ENCODE data around the gene FBRSL1.

Gene FBRSL1

DNA sequence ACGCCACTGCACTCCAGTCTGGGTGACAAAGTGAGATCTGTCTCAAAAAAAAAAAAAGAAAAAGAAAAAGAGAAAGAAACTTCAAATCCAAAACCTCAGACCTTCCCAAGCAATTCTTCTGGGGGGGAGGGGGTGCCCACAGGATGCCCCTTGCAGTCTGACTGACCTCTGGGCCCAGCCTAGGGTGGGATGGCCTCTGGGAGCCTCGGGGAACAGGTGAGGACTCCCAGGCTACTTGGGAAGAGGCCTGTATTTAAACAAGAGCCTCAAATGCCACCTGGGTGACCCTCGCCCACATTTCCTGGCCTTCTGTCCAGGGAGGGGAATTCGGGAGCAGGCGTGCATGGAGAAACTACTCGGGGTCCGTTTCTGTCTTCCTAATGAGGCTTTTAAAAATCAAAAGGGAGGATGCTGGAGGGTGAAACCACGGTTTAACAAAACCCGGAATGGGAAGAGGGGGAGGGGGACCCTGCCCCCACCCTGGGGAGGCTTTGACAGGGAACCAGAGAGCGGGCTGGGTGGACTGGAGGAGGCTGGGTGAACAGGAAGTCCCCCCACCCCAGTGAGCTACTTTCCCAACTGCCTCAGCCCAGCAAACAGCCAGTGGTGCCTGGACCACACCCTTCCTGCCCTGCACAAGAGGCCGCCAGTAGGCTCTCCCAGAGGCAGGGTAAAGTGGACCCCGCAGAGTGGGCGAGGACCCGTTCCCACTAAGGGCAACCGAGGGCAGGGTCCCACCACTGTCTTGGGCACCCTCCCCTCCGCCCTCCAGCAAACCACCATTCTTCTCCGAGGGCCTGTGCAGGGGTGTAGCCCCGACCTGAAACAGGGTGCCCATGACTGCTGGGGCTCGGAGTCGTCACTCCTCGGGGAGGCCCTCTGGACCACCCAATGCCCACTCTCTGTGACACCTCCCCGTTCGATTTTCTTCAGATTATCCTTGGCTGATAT is 1.5 kb upstream of the FBRSL1 start:
- Histone ChIP-seq H3K27me3 (no peaks in the 10 kb centered on the region), H3K9me3 (replicated peaks in 1 of 11) (peaks cover 0 to 5% (median 0%) of the 10 kb centered on the region in 11 experiments; a peak in 1 of 22 replicates), H3K27ac (peak overlapping the region; percentile 71 to 97 (median 92)), H3K4me1 (peaks cover 49 to 89% (median 82%) of the 10 kb centered on the region in 10 experiments), H3K36me3 (peaks cover 0 to 13% (median 5%) of the 10 kb centered on the region in 11 experiments; a peak in 7 of 22 replicates), H3K9ac (peak overlapping the region; percentile 80 to 89 (median 85)), H4K20me1 (peaks cover 28 to 31% (median 30%) of the 10 kb centered on the region in 11 experiments), H3K4me3 (peak overlapping the region; percentile 63 to 81 (median 70)), H3K4me2 (peak overlapping the region; percentile 89 to 99 (median 96))
- no peak for TF ChIP-seq Cebpa-rat (IDR thresholded peaks at IDR 0.05)

DNA sequence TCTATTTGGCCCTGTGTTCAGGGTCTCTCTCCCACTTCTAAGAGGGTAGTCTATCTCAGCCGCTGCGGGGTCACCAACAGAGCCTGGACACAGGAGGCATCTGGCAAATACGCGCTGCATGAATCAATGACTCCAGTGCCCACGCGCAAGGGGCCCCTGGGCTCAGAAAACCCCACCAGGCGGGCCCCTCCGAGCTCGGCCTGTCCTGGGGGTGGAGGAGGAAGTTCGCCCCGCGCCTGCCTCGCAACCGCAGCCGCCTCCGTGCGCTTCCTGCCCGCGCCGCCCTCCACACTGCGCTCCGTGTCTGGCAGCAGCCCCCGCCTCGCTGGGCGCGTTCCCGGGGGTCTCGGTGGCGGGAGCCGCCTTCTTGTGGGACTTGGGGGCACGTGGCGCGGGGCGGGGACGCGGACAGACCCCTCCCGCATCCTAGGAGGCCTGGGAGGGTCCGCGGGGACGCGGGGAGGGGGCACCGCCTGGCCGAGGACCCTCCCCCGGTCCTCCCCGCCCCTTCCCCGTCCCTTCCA is 811 bp upstream of the FBRSL1 start:
- peak overlapping the region; percentile 89 to 99 (median 96) for H3K4me2 ChIP-seq
- H3K9ac ChIP-seq = peak overlapping the region; percentile 80 to 89 (median 85)
- no peak for TF ChIP-seq Cebpa-rat (IDR thresholded peaks at IDR 0.05)
- H3K27me3 ChIP-seq = no peaks in the 10 kb centered on the region
- H3K4me3 ChIP-seq = peak overlapping the region; percentile 63 to 81 (median 70)
- H3K4me1 ChIP-seq = peaks cover 56 to 89% (median 83%) of the 10 kb centered on the region in 10 experiments
- H3K27ac ChIP-seq = peak overlapping the region; percentile 71 to 97 (median 92)
- H4K20me1 ChIP-seq = peaks cover 35 to 39% (median 38%) of the 10 kb centered on the region in 11 experiments
- peaks cover 0 to 17% (median 6%) of the 10 kb centered on the region in 11 experiments; a peak in 7 of 22 replicates for H3K36me3 ChIP-seq
- peaks cover 0 to 5% (median 0%) of the 10 kb centered on the region in 11 experiments; a peak in 1 of 22 replicates for H3K9me3 ChIP-seq (replicated peaks in 1 of 11)

- TF ChIP-seq Cebpa-rat (IDR thresholded peaks at IDR 0.05) = no peak
- Histone ChIP-seq H3K4me1 (peaks cover 71 to 89% (median 85%) of the 10 kb centered on the region in 10 experiments), H3K27ac (peak overlapping the region; percentile 71 to 86 (median 77)), H3K9me3 (replicated peaks in 1 of 11) (peaks cover 0 to 4% (median 0%) of the 10 kb centered on the region in 11 experiments; a peak in 1 of 22 replicates), H3K4me3 (peak overlapping the region; percentile 76 to 91 (median 83)), H3K36me3 (peaks cover 0 to 28% (median 6%) of the 10 kb centered on the region in 11 experiments; a peak in 8 of 22 replicates), H3K27me3 (no peaks in the 10 kb centered on the region), H3K4me2 (peak overlapping the region; percentile 91 to 100 (median 99)), H3K9ac (peak overlapping the region; percentile 83 to 93 (median 89)), H4K20me1 (peaks cover 50 to 53% (median 52%) of the 10 kb centered on the region in 11 experiments)
Measured at GRCh38 chr12:132490422-132491137, 629 bp downstream of the FBRSL1 start.

DNA sequence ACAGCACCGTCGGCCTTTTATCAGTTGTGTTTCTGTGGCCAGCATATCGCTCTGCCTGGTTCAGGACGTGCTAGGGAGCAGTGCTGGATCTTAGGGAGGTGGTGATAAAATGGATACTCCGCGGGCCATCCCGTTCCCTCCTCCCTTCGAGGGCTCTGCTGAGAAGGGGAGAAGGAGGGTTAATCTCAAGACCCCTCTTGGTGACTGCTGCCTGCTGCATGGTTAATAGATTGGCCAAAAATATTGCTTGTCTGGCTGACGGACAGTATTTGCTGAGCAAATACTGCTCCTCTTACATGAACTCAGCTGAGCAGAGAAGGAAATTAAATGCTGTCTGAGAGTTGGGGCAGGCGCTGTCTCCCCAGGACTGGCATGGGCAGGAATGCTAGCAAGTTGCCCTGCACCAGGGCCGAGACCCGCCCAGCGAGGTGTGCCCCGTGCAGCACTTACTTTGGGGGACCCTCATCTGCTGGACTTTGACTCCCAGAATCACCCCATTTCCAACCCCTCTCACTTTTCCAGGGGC is 1.2 kb downstream of the FBRSL1 start:
- no peak for TF ChIP-seq Cebpa-rat (IDR thresholded peaks at IDR 0.05)
- Histone ChIP-seq H4K20me1 (peaks cover 56 to 59% (median 58%) of the 10 kb centered on the region in 11 experiments), H3K4me3 (peak overlapping the region; percentile 76 to 91 (median 83)), H3K9ac (peak overlapping the region; percentile 83 to 93 (median 89)), H3K4me1 (peaks cover 77 to 89% (median 85%) of the 10 kb centered on the region in 10 experiments), H3K27me3 (no peaks in the 10 kb centered on the region), H3K4me2 (peak overlapping the region; percentile 91 to 100 (median 99)), H3K36me3 (peaks cover 0 to 28% (median 6%) of the 10 kb centered on the region in 11 experiments; a peak in 8 of 22 replicates), H3K9me3 (replicated peaks in 1 of 11) (no peaks in the 10 kb centered on the region), H3K27ac (peak overlapping the region; percentile 71 to 86 (median 77); a peak in 21 of 22 replicates)

DNA sequence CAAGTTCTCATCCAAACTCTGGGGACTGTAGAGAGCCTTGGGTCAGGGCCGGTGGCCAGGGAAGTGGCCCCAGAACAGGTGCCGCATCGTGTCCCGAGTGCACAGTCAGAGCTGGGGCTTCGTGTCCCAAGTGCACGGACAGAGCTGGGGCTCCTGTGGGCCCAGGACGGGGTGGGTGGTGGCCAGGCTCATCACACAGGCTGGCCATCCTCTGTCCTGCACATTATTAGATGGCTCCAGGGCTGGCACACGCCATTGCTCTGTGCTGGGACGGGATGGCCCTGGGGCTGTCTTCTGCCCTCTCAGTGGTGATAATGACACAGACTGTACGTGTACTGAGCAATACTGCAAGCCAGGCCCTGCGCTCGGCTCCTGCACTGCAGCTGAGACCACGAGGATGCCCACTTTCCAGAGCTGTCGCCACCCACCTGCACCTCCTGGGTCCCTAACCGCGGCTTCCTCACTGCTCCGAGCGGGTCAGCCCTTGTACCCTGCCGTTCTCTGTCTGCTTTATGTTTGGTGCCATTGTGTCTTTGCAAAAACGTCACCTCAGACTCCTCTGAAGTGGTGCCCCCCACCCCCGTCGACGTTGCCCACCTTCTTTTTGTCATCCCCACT is 1.9 kb downstream of the FBRSL1 start:
- H4K20me1 ChIP-seq = peaks cover 63 to 66% (median 65%) of the 10 kb centered on the region in 11 experiments
- no peaks in the 10 kb centered on the region for H3K27me3 ChIP-seq
- peak overlapping the region in 2 of 11 experiments; percentile 77 to 83; a peak in 3 of 22 replicates for H3K27ac ChIP-seq
- H3K4me3 ChIP-seq = peak overlapping the region; percentile 76 to 91 (median 83)
- peak overlapping the region; percentile 91 to 100 (median 99) for H3K4me2 ChIP-seq
- H3K9ac ChIP-seq = peak overlapping the region; percentile 83 to 93 (median 89)
- peaks cover 0 to 28% (median 6%) of the 10 kb centered on the region in 11 experiments; a peak in 8 of 22 replicates for H3K36me3 ChIP-seq
- no peaks in the 10 kb centered on the region for H3K9me3 ChIP-seq (replicated peaks in 1 of 11)
- H3K4me1 ChIP-seq = peaks cover 77 to 89% (median 85%) of the 10 kb centered on the region in 10 experiments
- no peak for TF ChIP-seq Cebpa-rat (IDR thresholded peaks at IDR 0.05)

GRCh38 chr12:132492522-132492921 is 2.6 kb downstream of the FBRSL1 start:
- Histone ChIP-seq H3K9ac (peak overlapping the region; percentile 83 to 93 (median 89); a peak in 21 of 22 replicates), H3K9me3 (replicated peaks in 1 of 11) (no peaks in the 10 kb centered on the region), H3K4me3 (peak overlapping the region; percentile 76 to 91 (median 83); a peak in 18 of 20 replicates), H3K4me1 (peaks cover 77 to 89% (median 85%) of the 10 kb centered on the region in 10 experiments), H3K27me3 (no peaks in the 10 kb centered on the region), H3K27ac (peak overlapping the region in 1 of 11 experiments; percentile 77; a peak in 1 of 22 replicates), H4K20me1 (peaks cover 69 to 73% (median 72%) of the 10 kb centered on the region in 11 experiments), H3K4me2 (peak overlapping the region; percentile 91 to 100 (median 99)), H3K36me3 (peaks cover 0 to 28% (median 6%) of the 10 kb centered on the region in 11 experiments; a peak in 8 of 22 replicates)
- TF ChIP-seq Cebpa-rat (IDR thresholded peaks at IDR 0.05) = no peak

GRCh38 chr12:132492951-132493350 is 3.0 kb downstream of the FBRSL1 start:
- no peaks in the 10 kb centered on the region for H3K27me3 ChIP-seq
- peak overlapping the region in 5 of 10 experiments; percentile 76 to 91 (median 84); a peak in 3 of 20 replicates for H3K4me3 ChIP-seq
- no peak for TF ChIP-seq Cebpa-rat (IDR thresholded peaks at IDR 0.05)
- no peaks in the 10 kb centered on the region for H3K9me3 ChIP-seq (replicated peaks in 1 of 11)
- peaks cover 0 to 28% (median 6%) of the 10 kb centered on the region in 11 experiments; a peak in 8 of 22 replicates for H3K36me3 ChIP-seq
- H3K4me2 ChIP-seq = peak overlapping the region; percentile 91 to 100 (median 99)
- H3K4me1 ChIP-seq = peaks cover 77 to 89% (median 85%) of the 10 kb centered on the region in 10 experiments
- peaks cover 73 to 77% (median 76%) of the 10 kb centered on the region in 11 experiments for H4K20me1 ChIP-seq
- peak overlapping the region; percentile 83 to 93 (median 89); a peak in 18 of 22 replicates for H3K9ac ChIP-seq
- peak overlapping the region in 2 of 11 experiments; percentile 18 to 21; a peak in 4 of 22 replicates for H3K27ac ChIP-seq
